Glomerular visceral epithelial cell (primary cell): Measurements from ENCODE around the gene OR4D5.

Experiments used
- DNase-seq: peaks from one replicate; pipeline ENCODE4 v3.0.0-alpha.2; 2016; ENCODE audit errors: extremely low spot score

OR4D5 gene

DNA sequence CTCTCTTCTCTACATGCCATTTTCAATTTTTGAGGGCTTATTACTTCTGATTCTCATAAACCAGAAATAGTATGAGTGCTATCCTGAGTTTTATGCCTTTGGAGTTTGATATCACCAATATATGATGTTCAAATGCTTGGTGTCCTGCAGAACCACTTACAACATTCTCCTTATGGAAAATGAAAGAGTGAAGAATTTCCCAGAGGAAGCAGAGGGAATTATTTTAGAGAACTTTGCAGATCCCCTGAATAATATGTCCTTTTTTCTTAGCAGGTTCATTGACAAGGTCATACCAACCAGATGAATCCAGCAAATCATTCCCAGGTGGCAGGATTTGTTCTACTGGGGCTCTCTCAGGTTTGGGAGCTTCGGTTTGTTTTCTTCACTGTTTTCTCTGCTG is at the start of gene OR4D5:
Gene OR4D5 (plus strand): TSS at position 301 of the 400 bp plus-strand sequence. CDS start 0 bp downstream, at position 301.
- DNase-seq: no peak

DNA sequence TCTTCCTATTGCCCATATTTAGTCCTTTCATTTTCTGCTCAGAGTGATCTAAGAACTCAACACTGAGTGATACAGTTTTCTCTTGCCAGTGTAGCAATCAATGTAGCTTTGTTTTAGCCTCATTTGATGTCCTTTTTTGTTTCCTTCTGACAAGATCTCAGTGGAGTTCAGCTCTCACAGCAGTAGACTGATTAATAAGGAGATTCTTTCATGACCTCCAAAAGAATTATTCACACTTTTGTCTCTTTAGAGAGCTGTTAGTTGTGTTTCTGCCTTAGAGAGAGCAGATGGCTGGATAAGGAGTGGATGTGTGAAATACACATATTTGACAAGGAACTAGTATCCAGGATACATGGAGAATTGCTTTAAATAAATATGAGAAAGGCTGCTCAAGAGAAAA is 47.4 kb upstream of the OR4D5 start:
- no peak for DNase-seq

DNA sequence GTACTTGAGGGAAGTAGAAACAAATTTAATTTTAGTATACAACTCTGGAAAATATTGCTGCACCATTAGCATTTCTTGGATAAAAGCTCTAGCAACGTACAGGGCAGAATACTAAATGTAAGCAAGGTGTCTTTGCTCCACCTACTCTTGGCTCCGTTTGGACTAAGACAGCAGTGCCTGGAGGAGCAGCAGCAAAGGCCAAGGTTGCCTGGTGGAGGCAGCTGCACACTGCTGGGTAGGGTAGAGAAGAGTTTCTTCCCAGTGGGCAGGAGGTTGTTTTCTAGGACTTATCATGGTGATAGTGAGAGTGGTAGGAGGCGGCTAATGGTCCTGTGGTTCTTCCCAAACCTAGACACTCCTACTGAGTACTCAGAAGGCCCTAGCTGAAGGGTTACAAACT is 39.6 kb upstream of the OR4D5 start:
- DNase-seq: no peak

- DNase-seq: no peak
Measured at GRCh38 chr11:123901867-123902266, 37.5 kb upstream of the OR4D5 start, which contains the start of gene OR8D4. Gene OR8D4 (plus strand): TSS chr11:123902167. CDS start chr11:123906432, 4,265 bp downstream.

GRCh38 chr11:123903932-123904331 is 35.5 kb upstream of the OR4D5 start:
- no peak for DNase-seq

DNA sequence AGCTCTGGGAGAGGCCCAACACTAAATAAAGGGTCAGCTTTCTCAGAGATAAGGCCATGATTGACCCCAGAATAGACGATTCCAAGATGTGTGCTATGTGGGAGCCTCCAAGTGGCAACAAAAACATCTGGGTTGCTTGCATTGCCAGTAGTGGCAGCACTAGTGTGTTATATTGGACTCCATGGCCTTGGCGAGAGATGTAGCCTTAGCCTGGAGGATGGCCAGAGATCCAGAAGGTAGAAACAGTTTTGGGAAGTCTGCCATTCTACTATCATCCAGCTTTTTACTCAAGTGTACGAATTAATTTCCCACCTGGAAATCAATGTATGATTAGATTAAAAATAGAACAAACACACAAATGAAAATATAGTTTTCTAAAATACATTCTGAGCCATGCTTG is 34.5 kb upstream of the OR4D5 start:
- no peak for DNase-seq

DNA sequence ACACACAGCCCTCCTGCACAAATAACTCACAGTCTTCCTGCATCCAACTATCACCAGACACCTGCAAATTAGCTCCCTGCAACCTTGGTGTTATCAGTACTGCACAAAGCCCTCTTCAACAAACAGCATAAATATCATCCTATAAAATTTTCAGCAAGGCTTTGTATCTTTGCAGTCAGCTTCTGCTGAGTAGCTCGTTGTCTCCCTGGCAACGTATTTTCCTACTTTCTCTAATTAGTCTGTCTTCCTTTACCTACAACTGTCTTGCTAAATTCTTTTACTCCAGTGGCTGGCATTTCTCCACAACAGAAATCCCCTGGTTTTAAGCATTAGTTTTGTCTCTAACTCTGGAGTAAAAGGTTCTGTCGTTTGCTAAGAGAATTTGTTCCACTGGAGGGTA is 33.6 kb upstream of the OR4D5 start:
- no peak for DNase-seq

GRCh38 chr11:123920943-123921342 is 18.5 kb upstream of the OR4D5 start:
- no peak for DNase-seq

DNA sequence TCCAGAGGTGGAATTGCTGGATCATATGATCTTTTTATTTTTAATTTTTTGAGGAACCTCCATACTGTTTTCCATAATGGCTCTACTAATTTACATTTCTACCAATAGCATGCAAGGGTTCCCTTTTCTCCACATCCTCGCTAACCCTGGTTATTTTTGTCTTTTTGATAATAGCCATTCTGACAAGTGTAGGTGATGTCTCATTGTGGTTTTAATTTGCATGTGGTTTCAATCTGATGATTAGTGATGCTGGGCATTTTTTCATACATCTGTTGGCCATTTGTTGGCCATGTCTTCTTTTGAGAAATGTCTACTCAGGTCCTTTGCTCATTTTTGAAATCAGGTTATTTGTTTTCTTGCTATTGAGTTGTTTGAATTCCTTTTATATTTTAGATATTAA is 15.4 kb upstream of the OR4D5 start:
- DNase-seq: no peak

GRCh38 chr11:123942413-123942812 is 3.0 kb downstream of the OR4D5 start:
- no peak for DNase-seq

DNA sequence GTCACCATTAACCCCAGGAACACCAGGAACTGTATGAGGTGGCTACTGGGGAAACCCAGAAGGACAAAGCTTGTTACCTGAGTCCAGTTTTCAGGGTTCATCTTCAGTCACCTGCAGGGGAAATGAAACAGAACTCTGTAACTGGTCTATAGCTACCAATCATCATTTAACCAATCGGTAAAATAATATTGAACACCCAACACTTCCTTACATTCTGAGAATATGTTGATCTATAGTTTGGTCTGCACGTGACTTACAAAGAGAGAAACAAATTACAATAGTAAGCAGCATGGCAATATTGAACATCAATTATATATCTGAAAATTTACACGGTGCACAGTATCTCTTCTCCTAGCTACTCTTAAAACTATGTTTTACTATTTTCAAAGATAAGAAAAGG is 4.3 kb downstream of the OR4D5 start, which contains the start of gene OR6T1:
Gene OR6T1 (minus strand): TSS at position 101 of the 400 bp plus-strand sequence. CDS start 0 bp downstream, at position 101.
- no peak for DNase-seq

DNA sequence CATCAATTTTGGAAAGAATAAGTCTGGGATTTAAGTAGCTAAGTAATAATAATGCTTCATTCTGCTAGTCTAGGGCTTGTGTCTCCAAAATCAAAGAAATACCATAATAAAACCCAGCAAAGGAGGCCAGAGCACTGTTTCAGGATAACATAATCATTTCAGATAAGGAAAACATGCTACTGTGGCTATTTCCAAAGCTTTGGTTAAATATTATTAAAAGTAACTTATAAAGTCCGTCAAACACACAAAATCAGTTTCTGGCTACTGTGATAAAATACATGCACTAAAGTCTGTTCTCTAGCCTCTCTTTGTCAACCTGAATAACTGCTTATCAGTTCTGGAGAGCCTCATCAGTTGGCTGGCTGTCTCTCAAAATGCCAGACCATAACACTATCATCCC is 5.7 kb downstream of the OR4D5 start:
- no peak for DNase-seq

- no peak for DNase-seq
Measured at GRCh38 chr11:123956752-123957151, 17.3 kb downstream of the OR4D5 start.

GRCh38 chr11:123973816-123974215 is 34.4 kb downstream of the OR4D5 start:
- no peak for DNase-seq

DNA sequence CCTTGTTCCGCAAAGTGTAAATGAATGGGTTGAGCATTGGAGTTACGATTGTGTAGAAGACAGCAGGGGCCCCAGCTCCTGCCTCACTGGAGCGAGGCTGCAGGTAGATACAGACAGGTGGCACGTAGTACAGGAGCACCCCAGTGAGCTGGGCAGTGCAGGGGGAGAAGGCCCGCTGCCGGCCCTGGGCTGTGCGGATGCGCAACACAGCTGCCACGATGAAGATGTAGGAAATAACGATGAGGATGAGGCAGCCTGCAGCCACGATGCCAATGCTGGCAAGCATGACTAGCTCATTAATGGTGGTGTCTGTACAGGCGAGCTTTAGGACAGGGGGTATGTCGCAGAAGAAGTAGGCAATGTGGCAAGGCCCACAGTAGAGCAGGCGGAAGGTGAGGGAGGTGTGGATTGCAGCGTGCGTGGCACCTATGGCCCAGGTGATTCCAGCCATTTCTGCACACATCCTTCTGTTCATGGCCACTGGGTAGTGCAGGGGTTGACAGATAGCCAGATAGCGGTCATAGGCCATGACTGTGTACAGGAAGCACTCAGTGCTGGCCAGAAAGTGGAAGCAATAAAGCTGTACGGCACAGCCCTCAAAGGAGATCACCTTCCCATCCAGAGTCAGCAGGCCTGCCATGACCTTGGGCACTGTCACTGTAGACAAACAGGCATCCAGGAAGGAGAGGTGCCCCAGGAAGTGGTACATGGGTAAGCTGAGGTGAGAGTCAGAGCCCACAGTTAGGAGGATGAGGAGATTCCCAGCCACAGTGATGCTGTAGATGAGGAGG is 37.5 kb downstream of the OR4D5 start:
- DNase-seq: no peak

- no peak for DNase-seq
Measured at GRCh38 chr11:123977731-123978347, 38.4 kb downstream of the OR4D5 start, which contains the start of gene OR10S1. Gene OR10S1 (minus strand): TSS chr11:123977781. CDS start chr11:123977664, 117 bp downstream.

GRCh38 chr11:123979311-123979710 is 39.9 kb downstream of the OR4D5 start:
- DNase-seq: no peak
